Measurements from ENCODE around the gene USP13.

The USP13 gene

DNA sequence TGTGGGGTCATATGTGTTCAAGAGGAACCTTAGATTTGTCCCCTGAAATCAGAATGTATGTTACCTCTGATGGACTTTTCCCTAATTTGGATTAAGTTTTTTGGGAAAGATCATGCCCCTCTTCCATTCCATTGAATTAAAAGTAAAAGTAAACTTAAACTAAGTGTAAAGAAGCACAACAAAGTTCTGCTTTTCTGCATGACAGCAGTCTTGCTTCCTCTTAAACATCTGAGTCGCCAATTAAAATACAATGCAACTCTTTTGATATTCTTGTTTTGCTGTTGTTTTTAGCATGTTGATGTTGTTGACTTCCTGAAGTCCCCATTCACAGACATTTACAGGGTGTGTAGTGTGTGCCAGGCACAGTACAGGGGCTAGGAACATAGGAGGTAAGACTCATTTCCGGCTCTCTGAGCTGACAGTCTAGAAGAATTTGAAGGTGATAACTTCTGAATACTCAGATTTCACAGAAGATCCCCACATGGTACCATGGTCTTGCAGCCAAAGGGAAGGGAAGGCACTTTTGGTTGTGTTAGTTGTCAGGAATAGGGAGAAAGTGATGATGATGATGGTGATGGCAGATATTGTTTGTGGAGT lies 45.0 kb downstream of the USP13 start:
- no peak for DNase-seq (ENCODE audit: low spot score)

- no peak for DNase-seq (ENCODE audit: low spot score)
Observed at GRCh38 chr3:179700716-179701115, 47.9 kb downstream of the USP13 start.

GRCh38 chr3:179701176-179701827 lies 48.5 kb downstream of the USP13 start:
- no peak for DNase-seq (ENCODE audit: low spot score)

DNA sequence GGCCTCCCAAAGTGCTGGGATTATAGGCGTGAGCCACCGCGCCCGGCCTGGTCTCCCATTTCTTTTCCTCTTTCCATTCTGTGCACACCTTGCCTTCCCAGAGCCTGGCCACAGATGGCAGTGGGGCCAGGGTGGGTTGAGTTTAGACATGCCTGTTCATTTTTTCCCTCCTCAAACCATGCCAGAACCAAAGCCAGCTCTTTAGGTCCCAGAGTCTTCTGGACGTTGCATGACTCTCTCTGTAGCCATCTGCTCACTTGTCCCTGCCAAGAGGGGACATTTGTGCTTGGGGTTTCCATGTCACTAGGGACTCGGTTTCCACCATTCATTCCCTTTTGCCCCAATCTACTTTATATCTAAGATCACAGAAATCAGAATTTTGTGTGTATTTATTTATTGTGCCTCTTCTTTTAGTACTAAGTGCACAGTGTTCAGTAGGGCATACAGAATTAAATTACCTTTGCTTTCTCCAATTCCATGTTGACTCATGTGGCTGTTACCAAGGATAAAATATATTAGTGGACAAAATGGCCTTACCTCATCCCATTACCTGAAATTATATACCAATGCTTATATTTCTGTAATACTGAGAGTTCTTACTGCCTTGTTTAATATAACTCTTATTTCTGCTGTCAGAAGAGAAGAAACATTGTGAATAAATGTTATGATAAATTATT lies 49.6 kb downstream of the USP13 start:
- no peak for DNase-seq (ENCODE audit: low spot score)

- no peak for DNase-seq (ENCODE audit: low spot score)
Observed at GRCh38 chr3:179703816-179704215, 51.0 kb downstream of the USP13 start.

DNA sequence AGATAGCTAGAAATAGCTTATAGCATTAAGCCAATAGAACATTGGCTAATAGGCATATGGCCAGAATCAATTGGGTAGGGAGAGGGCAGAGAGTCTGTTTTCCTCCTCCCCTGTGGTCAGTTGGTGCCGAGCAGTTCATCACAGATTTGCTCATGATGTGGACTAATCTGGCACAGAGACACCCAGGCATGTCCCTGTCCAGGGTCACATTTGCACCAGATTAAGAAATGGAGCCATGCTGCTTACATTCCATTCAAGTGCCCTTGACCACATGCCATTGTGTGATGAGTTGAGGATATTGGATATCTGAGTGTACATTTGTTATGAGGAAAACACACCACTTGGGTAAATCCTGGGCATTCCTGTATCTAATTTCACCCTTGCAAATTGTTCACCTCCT lies 53.4 kb downstream of the USP13 start:
- DNase-seq (ENCODE audit: low spot score), result no peak

- no peak for DNase-seq (ENCODE audit: low spot score)
Observed at GRCh38 chr3:179710079-179710478, 57.2 kb downstream of the USP13 start.

DNA sequence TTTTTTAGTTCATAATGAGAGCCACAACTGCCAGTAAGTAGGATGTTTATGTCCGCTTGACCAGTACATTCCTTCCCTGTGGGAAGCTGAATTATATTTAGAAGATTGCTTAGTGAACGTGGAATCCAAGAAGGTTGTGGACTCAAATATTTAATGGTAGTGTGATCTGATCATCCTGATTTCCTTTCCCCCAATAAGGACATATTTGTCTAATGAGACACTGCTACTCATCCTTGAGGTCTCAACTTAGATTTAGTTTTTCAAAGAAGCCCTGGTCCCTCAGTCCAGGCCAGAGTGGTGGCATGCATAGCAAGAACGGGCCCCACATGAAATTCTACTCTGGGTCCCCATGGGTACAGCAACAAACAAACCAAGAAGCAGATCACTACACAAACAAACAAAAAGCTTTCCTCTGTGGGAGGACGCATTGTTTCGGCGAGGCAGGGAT lies 60.8 kb downstream of the USP13 start:
- DNase-seq (ENCODE audit: low spot score), result peak; percentile 67

- DNase-seq (ENCODE audit: low spot score), result no peak
Observed at GRCh38 chr3:179715582-179715981, 62.7 kb downstream of the USP13 start.

GRCh38 chr3:179716226-179716625 lies 63.4 kb downstream of the USP13 start:
- DNase-seq (ENCODE audit: low spot score), result no peak

- DNase-seq (ENCODE audit: low spot score), result peak; percentile 77
Observed at GRCh38 chr3:179716811-179717210, 64.0 kb downstream of the USP13 start.

DNA sequence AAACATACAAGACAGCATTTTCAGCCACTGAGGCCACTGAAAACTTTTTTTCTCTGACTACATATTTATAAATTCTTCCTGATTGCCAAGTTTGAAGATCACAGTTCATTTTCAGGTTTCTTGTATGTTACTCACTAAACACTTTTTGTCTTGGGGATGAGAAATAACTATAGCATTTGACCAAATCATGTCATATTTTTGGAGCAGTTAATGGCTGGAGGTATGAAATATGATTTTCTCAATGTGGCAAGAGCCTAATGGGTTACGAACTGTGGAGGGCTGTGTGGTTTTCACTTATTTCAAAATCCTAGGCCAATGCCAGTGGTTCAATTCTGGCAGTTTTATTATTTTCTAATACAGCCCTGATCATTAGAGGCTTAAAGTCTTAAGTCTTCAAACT lies 64.4 kb downstream of the USP13 start:
- peak; percentile 16 for DNase-seq (ENCODE audit: low spot score)

- no peak for DNase-seq (ENCODE audit: low spot score)
Observed at GRCh38 chr3:179719048-179719734, 66.4 kb downstream of the USP13 start.

DNA sequence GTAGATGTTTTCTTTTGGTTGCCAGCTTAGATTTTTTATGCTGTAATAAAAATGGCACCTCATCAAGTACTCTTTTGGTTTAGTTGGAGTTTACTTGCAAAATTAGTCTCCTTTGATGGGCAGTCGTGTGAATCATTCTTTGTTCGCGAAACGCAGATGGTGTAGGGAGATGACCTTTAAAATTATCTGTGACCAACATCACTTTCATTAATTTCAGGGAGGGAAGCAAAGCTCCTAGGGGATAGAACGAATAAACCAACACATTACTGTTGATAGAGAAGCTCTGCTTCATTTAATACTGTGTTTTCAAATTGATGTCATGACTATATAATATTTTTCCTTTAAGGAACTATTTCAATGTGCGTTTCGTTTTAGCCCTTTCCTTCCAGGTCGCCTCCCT lies 67.4 kb downstream of the USP13 start:
- DNase-seq (ENCODE audit: low spot score), result no peak

GRCh38 chr3:179723617-179724016 lies 70.8 kb downstream of the USP13 start:
- no peak for DNase-seq (ENCODE audit: low spot score)

DNA sequence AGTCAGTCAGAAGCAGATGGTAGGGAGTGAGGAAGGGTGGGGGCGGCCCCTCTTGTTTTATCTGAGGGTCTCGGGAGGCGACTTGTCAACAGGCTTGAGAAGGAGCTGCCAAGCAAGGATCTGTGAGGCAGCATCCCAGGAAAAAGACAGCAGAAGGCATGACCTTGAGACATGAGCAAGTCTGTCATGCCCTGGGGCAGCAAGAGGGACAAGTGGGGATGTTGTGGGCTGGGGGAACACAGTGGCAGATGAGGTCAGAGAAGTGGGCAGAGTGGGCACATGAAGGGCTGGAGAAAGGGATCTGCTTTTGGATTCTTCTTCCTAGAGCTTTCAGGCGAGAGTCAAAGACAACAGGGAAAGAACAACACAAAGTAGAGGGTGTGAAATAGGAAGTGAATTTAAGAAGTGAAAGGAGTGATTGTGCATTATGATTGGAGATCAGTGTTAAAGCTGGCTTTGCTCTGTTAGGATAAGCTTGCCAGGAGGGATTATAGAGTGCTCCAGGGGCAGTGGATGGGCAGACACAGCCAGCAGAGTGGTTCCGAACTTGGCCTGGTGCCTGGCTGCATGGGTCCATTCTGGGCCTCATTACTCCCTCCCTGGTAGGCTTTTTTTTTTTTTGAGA lies 73.3 kb downstream of the USP13 start:
- DNase-seq (ENCODE audit: low spot score), result no peak

DNA sequence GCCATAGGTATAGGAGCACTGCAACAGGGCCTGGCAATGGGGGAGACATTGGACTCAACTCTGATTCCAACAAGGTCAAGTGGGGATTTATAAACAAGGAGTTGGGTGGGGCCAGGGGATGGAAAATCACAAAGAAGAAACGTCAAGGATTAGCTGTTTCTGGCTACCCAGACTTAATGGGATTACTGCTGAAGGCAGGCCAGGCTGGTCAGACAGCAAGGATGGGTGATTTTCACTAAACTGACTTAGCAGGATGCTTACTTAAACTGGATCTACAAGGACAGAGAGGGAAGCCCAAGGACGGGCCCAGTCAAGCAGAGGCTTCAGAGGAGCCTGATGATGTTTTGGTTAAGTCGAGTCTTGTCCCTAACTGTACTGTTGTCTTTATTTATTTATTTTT lies 76.2 kb downstream of the USP13 start:
- DNase-seq (ENCODE audit: low spot score), result no peak

GRCh38 chr3:179729981-179730380 lies 77.1 kb downstream of the USP13 start:
- no peak for DNase-seq (ENCODE audit: low spot score)

DNA sequence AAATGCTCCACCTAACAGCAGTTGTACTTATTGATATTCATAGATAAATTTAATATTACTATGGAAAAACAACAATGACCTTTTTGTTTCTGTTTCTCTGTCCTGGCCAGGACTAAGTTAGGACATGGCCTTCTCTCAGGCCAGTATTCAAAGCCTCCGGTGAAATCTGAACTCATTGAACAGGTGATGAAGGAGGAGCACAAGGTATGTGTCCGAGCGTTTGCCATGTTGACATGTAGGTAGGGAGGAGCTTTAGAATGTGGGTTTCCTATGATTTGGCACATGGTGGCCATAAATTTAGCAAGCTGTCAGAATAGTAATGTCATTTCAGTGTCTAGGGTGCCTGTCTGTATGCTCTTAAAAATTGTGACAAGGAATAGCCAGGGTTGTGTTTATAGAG lies 77.7 kb downstream of the USP13 start:
- DNase-seq (ENCODE audit: low spot score), result no peak

DNA sequence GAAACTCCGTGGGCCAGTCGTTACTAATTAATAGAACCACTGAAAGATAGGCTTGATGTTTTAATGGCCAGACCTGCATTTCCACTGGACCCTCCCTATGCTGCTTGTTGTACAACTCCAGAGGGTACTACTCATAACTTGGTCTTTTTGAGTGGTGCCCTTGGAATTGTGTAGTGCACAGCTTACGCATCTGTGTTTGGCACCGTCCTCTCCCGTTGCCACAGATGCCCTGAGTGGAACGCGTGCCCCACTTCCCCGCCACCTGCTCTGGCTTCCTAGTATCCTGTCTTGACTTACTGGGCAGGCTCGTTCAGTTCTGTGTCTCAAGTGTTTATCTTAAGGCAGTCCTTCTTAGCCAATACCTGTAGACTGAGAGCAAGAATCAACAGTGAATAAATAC lies 78.7 kb downstream of the USP13 start:
- DNase-seq (ENCODE audit: low spot score), result no peak

GRCh38 chr3:179732661-179733348 lies 80.0 kb downstream of the USP13 start:
- DNase-seq (ENCODE audit: low spot score), result no peak

DNA sequence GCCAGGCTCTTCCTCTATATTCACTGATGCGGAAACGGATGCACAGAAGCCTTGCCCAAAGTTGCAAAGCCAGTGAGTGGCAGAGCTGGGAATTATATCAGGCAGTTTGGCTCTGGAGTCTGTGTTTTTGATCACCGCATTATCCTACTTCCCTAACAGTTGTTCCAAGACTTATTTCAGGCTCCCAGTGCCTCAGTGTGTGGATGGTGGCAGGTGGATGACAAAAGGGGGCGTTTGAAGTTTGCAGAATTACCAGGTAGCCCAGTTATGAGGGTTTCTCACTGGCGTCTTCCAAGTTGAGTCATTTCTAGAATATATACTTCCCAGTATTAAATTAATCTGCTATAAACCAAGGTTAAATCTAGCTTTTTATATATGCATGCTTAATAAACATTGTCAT lies 81.0 kb downstream of the USP13 start:
- DNase-seq (ENCODE audit: low spot score), result no peak
